Measurements from ENCODE around the gene FRG2C. TPM values are rescaled to one million over a fixed set of nuclear protein-coding genes. Genes with fewer than 3 reads are reported as not detected.

Gene FRG2C
- total and polyA plus RNA-seq, 2 of the 4 experiments (the other 2 are of a cell fraction), result not detected

DNA sequence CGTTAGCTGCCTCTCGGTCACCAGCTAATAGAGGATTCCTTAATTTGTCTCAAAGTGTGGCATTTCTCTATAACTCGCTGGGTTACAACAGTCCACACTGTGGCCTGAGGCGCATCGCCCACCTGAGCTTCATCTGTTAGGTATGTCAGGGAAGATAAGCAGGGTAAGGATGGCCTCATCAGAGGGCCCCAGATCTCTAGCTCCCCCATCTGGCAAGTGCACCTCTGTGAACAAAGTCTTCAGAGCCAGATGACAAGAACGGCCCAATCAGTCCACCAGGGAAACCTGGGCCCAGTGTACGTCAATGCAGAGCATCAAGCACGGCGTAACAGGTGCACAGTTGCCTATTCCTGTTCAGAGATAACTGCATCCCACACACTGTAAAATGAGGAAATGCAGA is 23.2 kb downstream of the FRG2C start:
- POLR2A ChIA-PET (ENCODE audit: unreplicated experiment), result no interaction called here
- CTCF ChIA-PET, result no interaction called here
- Histone ChIP-seq H2BK5ac (ENCODE audit: low read depth, low read length, poor library complexity, severe bottlenecking) (no peak overlapping the region), H2AFZ (replicated peaks; ENCODE audit: low read length, poor library complexity) (no peak overlapping the region), H3K14ac (replicated peaks; ENCODE audit: low read depth, low read length) (no peak overlapping the region), H3K79me1 (ENCODE audit: low read depth in 1 of 2, low read length in 2 of 2) (no peaks in the 10 kb centered on the region), H3K4me2 (ENCODE audit: low read depth, low read length) (no peak overlapping the region), H3K9me3 (ENCODE audit: control insufficient read depth, insufficient read depth, low read length) (peaks cover 5% of the 10 kb centered on the region), H3K4ac (ENCODE audit: low read depth, low read length) (no peak overlapping the region), H4K5ac (ENCODE audit: low read depth, low read length) (no peak overlapping the region), H3K27me3 (ENCODE audit: control insufficient read depth, insufficient read depth, low read length) (no peaks in the 10 kb centered on the region), H4K20me1 (ENCODE audit: insufficient read depth, low read length) (no peaks in the 10 kb centered on the region), H3K56ac (ENCODE audit: extremely low read depth, insufficient read depth, low read length) (no peak overlapping the region), H3K18ac (ENCODE audit: low read depth, low read length) (no peak overlapping the region), H3K23ac (ENCODE audit: low read depth, low read length) (no peak overlapping the region), H3K4me3 (ENCODE audit: insufficient read depth, low read depth, low read length) (no peak overlapping the region), H3K27ac (ENCODE audit: insufficient read depth, low read length) (no peak overlapping the region), H4K91ac (ENCODE audit: insufficient read depth, low read depth, low read length) (no peak overlapping the region), H4K8ac (ENCODE audit: low read depth in 2 of 2, low read length in 2 of 2) (no peak overlapping the region), H2BK15ac (ENCODE audit: low read depth, low read length) (no peak overlapping the region), H2AK5ac (ENCODE audit: low read depth, low read length) (no peak overlapping the region), H3K9me1 (ENCODE audit: insufficient read depth, low read length) (no peaks in the 10 kb centered on the region), H3K9ac (ENCODE audit: low read depth, low read length) (no peak overlapping the region), H3K4me1 (ENCODE audit: control insufficient read depth, insufficient read depth, low read length) (no peaks in the 10 kb centered on the region), H2BK20ac (ENCODE audit: low read depth, low read length) (no peak overlapping the region), H2BK120ac (ENCODE audit: low read depth, low read length) (no peak overlapping the region), H2AK9ac (replicated peaks; ENCODE audit: low read depth, low read length, poor library complexity) (no peak overlapping the region), H3K36me3 (ENCODE audit: control insufficient read depth, insufficient read depth, low read length) (no peaks in the 10 kb centered on the region)
- WGBS, 2 experiments (ENCODE audit: extremely low coverage in 2 of 2, insufficient read length in 1 of 2), result no CpG with 5 or more reads among the region's 9 CpGs
- in situ Hi-C loops (cut with MboI; ENCODE audit: low sequenced_read_pairs), result no loop called here
- DNase-seq, result no peak
- dilution Hi-C loops (cut with HindIII; ENCODE audit: low sequenced_read_pairs, unreplicated experiment), result no loop called here
- TF ChIP-seq BHLHE40 (IDR thresholded peaks at IDR 0.05; ENCODE audit: low read depth, low read length), result no peak
- TF ChIP-seq FOS (IDR thresholded peaks at IDR 0.05; ENCODE audit: low read depth, low read length), result no peak
- TF ChIP-seq POLR2A (IDR thresholded peaks at IDR 0.05; ENCODE audit: low read depth, low read length), result no peak
- no peak for TF ChIP-seq NFE2L2 (IDR thresholded peaks at IDR 0.05; ENCODE audit: low read depth, low read length)
- TF ChIP-seq CEBPB (IDR thresholded peaks at IDR 0.05; ENCODE audit: low read depth, low read length), result no peak
- TF ChIP-seq, protein P1, sequence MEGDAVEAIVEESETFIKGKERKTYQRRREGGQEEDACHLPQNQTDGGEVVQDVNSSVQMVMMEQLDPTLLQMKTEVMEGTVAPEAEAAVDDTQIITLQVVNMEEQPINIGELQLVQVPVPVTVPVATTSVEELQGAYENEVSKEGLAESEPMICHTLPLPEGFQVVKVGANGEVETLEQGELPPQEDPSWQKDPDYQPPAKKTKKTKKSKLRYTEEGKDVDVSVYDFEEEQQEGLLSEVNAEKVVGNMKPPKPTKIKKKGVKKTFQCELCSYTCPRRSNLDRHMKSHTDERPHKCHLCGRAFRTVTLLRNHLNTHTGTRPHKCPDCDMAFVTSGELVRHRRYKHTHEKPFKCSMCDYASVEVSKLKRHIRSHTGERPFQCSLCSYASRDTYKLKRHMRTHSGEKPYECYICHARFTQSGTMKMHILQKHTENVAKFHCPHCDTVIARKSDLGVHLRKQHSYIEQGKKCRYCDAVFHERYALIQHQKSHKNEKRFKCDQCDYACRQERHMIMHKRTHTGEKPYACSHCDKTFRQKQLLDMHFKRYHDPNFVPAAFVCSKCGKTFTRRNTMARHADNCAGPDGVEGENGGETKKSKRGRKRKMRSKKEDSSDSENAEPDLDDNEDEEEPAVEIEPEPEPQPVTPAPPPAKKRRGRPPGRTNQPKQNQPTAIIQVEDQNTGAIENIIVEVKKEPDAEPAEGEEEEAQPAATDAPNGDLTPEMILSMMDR (conservative IDR thresholded peaks at IDR 0.05; ENCODE audit: low read depth, low read length), result no peak
- no peak for TF ChIP-seq SMC3 (IDR thresholded peaks at IDR 0.05; ENCODE audit: low read depth, low read length)
- TF ChIP-seq, protein P2, sequence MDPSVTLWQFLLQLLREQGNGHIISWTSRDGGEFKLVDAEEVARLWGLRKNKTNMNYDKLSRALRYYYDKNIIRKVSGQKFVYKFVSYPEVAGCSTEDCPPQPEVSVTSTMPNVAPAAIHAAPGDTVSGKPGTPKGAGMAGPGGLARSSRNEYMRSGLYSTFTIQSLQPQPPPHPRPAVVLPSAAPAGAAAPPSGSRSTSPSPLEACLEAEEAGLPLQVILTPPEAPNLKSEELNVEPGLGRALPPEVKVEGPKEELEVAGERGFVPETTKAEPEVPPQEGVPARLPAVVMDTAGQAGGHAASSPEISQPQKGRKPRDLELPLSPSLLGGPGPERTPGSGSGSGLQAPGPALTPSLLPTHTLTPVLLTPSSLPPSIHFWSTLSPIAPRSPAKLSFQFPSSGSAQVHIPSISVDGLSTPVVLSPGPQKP (IDR thresholded peaks at IDR 0.05; ENCODE audit: borderline replicate concordance, low read depth, low read length), result no peak
- no peak for TF ChIP-seq MAFK (IDR thresholded peaks at IDR 0.05; ENCODE audit: low read depth, low read length)
- TF ChIP-seq RFX5 (IDR thresholded peaks at IDR 0.05; ENCODE audit: low read depth, low read length), result no peak
- TF ChIP-seq RAD21 (IDR thresholded peaks at IDR 0.05; ENCODE audit: low read length), result no peak
- TF ChIP-seq, protein P3, sequence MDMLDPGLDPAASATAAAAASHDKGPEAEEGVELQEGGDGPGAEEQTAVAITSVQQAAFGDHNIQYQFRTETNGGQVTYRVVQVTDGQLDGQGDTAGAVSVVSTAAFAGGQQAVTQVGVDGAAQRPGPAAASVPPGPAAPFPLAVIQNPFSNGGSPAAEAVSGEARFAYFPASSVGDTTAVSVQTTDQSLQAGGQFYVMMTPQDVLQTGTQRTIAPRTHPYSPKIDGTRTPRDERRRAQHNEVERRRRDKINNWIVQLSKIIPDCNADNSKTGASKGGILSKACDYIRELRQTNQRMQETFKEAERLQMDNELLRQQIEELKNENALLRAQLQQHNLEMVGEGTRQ (IDR thresholded peaks at IDR 0.05; ENCODE audit: low read depth, low read length), result no peak
- TF ChIP-seq RCOR1 (IDR thresholded peaks at IDR 0.05; ENCODE audit: insufficient replicate concordance, low read length), result no peak
- no peak for TF ChIP-seq MXI1 (IDR thresholded peaks at IDR 0.05; ENCODE audit: borderline replicate concordance, low read depth, low read length)
- TF ChIP-seq CHD1 (IDR thresholded peaks at IDR 0.05; ENCODE audit: low read depth, low read length), result no peak
- no peak for TF ChIP-seq MAZ (IDR thresholded peaks at IDR 0.05; ENCODE audit: borderline replicate concordance, low read depth, low read length)
- intact Hi-C loops (cut with micrococcal nuclease), result no loop called here
- no TSS peak for BruUV-seq (replicated peaks)
- no peak for ATAC-seq (ENCODE audit: low read depth)

Data from IMR-90 (cell line).